AG08396 (cell line): ENCODE measurements around the gene LPCAT1.

ENCODE experiments used
- DNase-seq: peaks from one replicate; pipeline ENCODE4 v3.0.0; 2012; ENCODE audit warnings: low spot score, mixed read lengths

The LPCAT1 gene

DNA sequence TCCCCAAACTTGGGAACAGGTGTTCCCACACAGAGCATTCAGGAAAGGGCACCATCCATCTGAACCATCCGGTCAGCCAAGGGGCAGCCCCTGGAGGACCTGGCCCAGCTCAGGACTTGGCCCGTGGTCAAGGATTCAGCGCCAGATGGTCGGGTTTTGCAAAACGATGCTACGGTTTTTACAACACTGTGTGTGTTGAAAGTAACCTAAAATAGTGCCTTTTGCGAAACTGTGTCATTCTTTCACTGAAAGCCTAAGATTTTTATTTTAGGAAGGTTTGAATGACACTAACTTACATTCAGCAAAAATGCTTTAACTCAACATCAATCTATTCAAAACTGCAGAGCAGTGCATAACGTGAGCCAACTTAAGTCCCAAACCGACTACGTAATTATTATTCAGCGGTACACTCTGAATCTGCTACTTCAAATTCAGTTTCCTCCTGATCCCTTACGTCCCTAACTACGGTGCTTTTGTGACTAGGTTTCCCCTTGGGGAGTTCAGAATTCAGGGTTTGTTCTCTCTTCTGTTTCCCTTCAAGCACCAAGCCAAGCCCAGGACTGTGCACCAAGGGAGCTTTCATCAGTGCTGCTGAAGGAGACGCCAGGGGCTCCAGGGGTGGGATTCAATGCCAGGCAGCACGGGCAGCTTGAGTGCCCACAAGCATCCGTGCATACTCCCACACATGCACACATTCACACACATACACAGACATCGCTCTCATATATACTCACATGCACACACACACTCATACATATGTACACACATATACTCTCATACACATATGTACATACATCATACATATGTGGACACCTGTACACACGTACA, 25.8 kb downstream of the LPCAT1 start:
- no peak for DNase-seq

DNA sequence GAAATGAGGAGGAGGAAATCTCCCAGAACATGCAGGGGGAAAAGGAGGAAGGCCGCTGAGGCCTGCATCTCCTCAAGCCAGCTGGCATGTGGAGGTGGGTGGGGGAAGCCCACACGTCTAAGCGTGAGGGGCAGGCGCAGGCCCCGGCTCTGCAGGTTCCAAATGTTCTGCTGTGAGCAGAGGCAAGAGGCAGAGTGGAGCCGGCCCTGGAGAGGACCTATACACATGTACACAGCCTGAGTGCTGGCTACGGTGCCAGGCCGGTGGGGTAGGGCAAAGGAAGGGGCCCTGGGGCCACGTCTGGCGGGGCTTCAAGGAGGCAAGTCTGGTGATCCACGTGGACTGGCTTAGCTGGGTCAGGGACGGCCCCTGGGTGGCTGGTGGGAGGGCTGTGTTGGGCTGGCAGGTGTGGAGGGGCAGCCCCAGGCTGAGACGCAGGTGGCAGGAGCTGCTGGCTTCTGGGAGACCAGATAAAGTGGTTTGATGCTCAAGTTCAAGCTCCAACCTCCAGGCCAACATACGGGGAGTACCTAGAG, 26.4 kb downstream of the LPCAT1 start:
- DNase-seq: no peak

DNA sequence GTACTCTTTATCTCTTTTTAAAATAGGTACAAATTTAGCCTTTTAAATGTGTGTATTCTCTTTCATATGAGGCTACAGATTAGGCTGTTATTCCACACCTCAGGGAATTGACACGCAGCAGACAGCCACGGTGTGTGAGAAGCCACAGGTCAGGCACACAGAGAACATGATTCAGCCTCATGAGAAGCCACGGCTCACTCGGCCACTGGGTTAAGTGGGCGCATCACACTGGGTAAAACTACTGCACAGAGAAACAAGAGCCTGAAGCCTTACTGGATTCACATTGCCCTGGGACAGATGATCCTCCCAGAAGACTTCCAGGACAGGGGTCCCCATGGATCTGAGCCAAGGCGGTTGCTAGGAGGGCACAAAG, 28.2 kb downstream of the LPCAT1 start:
- no peak for DNase-seq

DNA sequence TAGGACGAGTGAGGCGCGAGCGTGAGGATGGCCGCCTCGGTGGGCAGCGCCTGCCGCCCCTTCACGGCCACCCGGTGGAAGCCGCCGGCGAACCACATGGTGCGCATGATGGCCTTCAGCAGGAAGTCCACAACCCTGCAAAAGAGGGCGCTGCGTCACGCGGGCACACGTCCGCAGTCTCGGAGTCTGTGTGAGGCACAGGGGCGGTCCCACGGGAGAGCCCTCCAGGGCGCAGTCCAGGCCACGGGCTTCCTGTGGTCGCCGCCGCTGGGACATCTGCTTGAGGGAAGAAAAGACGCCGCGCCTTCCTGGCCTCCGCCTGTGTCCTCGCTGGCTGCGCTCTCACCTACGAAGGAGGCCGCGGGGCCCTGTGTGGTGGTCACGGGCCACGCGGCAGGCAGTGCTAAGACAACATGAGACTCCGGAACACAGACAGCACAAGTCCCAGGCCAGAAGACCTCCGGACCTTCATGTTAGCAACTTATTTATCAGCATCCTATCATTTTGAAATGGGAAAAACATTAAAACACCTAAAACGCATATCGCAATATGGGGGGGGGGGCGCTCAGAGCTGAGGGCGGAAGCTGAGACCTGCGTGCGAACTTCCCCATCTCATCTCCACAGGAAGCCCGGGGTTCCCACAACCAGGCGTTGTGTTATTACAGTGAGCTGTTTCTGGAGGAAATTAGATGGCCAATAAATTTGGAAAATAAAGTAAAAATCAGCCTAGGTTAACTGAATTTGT, 28.8 kb downstream of the LPCAT1 start:
- DNase-seq: no peak

DNA sequence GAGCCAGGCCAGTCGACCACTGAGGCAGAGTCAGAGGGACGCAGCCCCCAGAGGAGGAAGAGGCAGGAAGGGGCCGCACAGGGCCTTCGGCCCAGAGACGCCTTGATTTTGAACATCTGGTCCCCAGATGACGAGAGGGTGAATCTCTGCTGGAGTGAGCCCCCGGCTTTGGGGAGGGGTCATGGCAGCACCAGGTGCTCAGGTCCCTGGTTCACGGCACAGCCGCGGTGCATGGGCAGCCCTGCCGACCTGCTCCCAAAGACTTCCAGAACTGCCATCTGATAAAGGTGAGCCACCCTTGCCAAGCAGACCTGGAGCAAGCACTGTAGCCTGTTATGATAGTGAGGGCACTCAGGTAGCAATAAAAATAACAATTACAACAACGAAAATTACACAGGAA, 29.8 kb downstream of the LPCAT1 start:
- no peak for DNase-seq

DNA sequence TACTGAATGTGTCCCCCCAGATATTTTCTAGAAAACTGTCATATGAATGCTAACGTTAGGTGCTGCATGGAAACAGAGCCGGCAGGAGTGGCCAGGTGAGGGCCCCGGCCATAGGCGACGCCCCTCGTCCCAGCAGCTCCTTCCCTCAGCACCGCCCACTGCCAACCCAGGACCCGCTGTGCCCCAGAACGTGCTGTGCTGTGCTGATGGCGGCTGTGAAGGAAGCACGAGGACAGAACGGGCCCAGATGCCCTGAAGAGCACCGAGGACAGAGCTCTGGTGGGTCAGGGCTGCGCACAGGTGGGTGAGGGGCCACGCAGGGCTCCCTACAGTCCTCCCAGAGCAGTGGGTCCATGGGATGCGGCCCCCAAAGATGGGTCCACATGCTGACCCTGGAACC, 30.3 kb downstream of the LPCAT1 start:
- no peak for DNase-seq

DNA sequence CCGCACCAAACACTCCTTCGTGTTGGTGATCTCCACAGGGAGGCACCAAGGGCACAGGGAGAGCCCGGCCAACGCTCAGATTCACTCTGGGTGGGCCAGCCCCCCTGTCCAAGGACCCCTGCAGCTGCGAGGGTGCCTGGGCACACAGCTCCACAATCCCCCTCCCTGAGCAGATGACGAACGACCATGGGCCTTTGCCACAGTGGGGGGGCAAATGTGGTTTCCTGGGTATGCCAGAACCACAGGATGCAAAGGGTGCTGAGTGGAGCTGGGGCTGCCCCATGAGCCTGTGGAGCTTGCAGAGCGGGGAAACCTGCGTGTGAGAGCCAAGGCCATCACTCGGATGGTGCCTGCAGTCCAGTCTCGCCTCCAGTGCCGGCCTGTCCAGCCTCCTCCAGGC, 31.0 kb downstream of the LPCAT1 start:
- no peak for DNase-seq

DNA sequence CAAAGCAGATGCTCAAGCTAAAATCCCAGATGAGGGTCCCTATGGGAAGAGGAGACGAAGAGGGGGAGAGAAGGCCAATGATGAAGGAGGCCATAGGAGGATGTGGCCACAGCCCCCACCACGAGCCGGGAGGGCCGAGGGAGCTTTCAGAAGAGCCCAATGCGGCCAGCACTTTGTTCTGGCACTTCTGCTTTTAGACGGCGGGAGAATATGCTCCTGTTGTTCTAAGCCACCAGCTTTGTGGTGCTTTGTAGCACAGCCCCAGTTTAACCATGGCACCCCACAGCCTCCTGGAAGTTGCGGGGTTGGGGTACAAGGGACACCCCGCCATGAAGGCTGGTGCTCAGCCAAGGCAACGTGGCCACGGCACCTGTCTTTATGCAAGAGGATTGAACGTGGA, 33.4 kb downstream of the LPCAT1 start:
- DNase-seq: no peak

DNA sequence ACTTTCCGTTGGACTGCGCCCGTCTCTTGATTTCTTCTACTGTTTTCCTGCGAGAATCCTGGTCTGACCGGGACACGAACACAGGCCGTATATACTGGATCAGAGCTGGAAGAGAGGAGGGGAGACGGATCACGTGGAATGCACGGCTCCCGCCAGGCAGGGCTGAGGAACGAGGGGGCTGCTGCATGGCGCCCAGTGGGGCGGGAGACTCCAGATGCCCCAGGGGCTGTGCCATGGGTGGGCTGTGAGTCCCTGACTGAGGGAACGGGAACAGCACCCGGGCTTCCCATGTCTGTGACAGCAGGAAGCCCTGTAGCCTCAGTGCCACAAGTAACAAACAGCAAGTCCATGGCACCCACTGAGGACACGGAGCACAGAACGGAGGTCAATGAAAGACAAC, 34.0 kb downstream of the LPCAT1 start:
- DNase-seq: no peak

DNA sequence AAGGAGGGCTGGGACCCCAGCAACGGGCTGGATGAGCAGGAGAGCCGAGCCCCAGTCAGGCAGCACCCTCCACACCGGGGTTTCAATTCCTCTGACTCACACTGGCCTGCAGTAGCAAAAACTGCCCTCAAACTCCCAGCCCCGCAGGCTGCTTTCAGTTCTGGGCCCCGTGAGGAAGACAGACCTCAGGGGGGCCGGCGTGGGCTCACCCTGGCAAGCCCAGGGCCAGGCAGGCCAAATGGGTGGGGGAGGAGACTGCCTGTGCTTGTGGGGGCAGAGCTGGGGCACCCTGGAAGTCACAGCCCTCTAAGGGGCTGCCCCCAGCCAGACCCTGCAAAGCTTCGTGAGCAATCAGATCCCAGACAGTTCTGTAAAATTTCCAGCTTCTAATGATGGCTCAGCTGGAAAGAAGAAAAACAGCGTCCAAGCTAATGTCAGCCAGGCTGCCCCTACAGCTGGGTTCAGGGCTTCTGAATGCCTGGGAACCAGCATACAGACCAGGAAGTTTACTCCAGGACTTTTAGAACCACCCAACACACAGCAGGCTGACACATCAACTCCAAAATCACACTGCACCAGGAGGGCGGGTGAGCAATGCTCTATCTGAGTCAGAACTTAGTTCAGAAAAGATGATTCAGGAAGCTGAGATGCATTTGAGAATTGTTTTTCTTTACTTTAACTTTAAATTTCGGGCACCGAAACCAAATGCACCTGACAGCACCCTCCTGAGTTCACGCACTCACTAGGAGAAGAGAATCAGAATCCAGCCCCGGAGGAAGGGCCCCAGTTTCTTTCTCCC, 34.7 kb downstream of the LPCAT1 start:
- peak; percentile 93 for DNase-seq

DNA sequence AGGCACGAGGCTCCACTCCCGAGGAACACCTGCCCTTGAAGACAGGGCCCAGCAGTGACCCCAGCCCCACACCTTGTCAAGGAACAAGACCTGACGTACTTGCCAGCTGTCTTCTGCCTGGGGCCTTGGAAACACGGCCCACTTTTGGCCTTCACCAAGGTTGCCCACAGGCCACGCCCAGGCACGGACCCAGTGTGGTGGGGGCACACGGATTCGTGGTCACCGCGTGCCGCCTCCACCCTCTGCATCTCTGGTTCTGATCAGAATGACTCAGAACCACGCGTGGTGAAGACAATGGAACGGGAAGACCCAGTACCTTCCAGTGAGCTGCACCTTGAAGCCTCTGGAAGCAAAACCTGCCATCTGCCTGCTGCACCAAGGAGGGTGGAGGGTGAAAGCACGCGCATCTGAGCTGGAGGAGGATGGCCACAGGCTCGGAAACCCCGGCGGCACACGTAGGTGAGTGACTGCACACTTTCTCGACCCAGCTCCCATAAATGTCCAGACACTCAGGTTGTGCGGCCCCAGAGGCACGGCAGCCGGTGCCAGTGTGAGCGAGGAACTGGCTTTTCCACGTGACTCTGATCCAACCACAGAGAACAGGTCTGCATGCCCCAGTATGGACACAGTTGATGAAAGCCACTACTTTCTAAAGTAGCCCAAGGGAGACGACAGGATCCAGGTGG, 36.5 kb downstream of the LPCAT1 start:
- no peak for DNase-seq

DNA sequence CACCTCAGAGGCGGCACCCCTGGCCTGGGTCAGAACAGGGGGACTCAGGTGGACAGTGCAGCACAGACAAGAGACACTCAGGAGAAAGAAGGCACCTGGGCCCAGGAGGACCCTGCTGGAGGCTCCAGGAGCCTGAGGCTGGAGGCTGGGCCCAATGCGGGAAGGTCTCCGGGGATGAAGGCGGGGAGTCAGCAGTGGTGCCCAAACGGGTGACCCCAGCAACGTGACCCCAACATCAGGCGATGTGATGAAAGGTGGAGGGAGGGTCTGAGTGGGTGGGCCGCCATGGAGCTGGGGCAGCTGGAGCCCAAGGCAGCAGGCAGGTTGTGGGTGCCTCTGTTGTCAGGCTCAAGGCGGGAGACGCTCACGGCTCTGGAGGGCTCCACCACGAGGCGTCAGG, 37.5 kb downstream of the LPCAT1 start:
- no peak for DNase-seq

DNA sequence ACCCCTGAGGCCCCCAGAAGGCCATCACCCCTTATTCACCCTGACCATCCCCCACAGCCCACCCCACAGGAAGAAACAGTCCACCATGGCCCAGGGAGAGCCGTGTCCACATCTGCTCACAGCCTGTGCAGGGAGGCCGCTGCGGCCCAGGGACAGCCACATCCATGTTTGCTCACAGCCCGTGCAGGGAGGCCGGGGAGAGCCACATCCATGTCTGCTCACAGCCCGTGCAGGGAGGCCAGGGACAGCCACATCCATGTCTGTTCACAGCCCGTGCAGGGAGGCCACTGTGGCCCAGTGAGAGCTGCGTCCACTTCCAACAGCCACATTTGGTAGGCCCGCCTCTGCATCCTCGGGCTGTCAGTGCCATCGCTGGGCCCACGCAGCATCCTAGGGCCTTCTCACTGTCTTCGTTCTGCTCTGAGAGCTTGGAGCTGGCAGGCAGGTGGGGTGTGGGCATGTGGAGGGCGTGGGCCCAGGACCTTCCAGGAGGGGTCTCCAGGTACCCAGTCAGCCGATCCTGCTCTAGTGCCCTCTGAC, 38.1 kb downstream of the LPCAT1 start:
- no peak for DNase-seq

DNA sequence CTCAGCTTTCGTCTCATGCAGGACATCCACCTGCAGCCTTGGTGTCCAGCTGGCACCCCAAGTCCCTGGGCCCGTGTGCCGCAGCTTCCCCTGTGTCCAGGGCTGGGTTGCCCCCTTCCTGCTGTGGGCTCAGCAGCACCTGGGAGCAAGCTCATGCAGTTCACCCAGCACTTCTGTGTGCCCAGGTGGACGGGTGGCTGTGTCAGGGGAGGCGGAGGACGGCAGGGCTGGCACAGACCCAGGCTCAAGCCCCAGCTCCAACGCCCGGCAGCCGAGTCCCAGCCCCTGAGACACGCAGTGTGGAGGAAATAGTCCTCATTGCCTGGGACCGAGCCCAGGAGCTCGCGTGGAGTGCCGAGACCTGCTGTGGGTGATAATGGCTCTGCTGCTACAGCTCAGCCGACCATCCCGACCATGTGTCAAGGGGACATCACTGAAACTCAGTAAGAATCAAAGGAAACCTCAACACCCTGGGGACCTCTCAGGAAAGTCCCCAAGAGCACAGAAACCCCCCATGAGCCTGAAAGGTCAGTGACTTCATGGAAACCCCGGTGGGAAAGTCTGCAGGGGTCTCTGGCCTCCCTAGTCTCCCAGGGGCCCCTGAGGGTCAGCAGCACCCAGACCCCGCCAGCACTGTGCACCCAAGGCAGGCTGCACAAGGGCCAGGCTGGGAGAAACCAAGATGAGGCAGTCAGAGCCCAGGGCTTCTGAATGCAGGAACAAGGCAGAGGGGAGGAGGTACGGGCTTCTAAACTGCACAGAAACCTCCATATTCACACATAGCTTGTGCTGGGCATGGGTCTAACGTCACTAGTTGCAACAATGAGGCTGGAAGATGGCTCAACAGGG, 38.8 kb downstream of the LPCAT1 start:
- no peak for DNase-seq

DNA sequence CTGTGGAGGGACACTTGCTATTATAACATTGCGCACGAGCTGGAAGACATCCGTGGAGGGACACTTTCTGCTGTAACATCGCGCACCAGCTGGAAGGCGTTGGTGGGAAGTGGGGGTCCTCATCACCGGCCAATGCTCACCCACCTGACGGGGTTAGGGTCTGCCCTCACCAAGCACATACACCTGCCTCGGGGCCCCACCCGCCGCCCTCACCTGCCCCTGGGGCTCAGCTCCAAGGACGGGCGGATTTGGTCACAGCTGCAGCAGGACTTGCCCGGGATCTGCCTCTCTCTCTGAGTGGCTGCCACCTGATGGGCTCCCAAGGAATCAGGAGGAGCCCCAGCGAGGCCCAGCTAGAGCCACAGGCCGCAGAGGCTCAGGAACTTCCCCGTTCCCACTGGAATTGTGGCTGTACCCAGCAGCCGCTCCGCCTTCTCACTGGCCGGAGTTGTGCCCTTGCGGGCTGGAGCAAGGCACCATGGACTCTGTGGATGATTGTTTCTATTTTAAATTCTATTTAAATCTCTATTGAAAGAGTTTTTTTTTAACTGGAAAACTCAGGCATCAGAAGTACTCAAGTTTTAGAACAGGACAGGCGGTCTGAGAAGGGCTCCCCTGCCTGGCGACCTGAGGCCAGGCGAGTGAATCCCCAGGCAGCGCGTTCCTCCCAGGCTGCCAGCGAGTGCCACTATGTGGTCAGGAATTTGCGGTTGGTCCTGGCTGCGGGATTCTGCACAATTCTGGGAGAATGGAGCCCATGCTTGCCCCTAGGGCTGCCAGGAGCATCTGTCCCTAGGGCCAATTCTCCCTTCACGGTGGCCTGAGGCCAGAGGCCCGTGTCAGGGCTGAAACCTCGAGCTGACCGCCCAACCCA, 39.7 kb downstream of the LPCAT1 start:
- no peak for DNase-seq

DNA sequence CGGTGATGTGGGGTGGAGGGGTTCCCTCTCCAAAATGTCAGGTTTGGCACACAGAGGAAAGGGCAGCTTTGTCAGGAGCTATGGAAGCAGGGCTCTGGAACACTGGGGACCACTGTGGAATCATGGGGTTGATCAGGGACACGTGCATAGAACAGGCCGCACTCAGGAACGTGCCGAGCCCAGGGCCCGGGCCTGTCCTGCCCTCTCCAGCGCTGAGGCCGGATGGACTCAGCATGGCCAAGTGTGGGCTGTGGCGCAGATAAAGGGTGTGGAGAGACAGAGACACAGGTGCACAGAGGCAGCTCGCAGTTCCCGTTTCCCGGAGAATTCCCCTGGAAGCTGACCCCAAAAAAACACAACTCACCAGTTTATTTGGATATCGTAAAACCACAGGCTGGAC, 40.7 kb downstream of the LPCAT1 start:
- DNase-seq: no peak

DNA sequence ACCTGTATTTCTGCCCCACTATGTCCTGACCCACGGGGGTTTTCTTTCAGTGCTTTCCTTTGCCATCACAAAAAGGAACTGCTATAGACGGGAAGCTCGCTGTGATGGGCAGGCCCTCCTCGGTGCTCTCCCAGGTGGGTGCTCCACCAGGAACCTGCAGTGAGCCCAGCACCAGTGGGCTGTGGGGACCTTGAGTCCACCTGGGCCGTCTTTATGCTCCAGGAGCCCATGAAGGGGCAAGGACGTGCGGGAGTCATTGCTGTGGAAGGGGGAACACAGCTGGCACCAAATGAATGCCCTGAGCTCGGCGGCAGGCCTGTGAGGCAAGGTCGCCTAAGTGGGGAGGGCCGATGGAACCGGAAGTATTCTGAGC, 41.8 kb downstream of the LPCAT1 start:
- no peak for DNase-seq

DNA sequence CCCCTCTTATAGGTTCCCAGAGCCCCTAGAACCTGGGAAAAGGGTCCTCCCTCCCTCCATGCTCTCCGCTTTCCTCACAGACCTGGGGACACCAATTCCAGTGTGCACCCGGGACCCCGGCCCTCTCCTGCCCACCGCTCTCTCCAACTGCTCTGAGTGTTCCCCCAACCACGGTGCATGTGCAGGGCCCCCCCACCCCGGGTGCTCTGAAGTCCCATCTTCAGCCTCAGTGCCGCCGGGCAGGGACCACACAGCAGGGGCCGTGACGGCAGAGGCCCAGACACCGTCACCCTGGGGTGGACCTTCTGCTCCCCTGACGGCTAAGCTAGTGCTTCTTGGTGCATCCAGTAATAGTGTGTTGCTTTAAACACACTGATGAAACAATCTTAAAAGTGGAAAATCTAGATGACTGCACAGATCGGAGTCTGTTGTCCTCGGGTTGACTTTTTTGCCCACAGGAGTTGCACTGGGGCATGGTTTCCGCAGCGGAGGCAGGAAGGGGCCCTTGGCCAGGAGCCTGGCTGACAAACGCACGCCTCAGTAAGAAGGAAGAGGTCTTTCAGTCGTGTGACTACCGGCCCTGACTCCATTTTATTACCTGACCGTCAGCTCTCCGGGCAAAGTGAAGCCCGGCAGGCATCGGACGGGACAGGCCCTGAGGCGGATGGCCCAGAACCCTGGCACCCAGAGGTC, 42.3 kb downstream of the LPCAT1 start:
- no peak for DNase-seq

DNA sequence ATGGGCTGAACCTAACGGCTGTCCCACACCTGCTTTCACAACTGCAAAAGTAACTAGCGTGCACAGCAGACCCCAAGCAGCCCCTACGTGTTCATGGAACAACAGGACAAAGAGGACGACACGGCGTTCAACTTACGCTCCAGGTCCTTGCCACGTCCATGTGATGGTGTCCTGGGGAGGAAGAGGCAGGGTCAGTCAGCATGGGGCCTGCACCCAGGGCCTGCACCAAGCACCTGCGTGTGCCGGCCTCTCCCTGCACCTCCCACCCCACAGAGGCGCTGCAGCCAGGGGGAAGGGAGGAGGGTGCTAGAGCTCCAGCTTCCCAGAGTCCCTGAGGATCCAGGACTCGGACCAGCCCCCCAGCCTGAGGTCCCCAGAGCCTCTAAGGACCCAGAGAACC, 43.0 kb downstream of the LPCAT1 start:
- DNase-seq: no peak
